Epidermal melanocyte (primary cell): Measurements from ENCODE around the gene MMRN1.

Experiments
- DNase-seq: peaks from one replicate; pipeline ENCODE4 v3.0.0; 2011; ENCODE audit warnings: low spot score; ENCODE audit not compliant: insufficient read length

The MMRN1 gene

GRCh38 chr4:89913623-89914022, 19.0 kb downstream of the MMRN1 start:
- no peak for DNase-seq

DNA sequence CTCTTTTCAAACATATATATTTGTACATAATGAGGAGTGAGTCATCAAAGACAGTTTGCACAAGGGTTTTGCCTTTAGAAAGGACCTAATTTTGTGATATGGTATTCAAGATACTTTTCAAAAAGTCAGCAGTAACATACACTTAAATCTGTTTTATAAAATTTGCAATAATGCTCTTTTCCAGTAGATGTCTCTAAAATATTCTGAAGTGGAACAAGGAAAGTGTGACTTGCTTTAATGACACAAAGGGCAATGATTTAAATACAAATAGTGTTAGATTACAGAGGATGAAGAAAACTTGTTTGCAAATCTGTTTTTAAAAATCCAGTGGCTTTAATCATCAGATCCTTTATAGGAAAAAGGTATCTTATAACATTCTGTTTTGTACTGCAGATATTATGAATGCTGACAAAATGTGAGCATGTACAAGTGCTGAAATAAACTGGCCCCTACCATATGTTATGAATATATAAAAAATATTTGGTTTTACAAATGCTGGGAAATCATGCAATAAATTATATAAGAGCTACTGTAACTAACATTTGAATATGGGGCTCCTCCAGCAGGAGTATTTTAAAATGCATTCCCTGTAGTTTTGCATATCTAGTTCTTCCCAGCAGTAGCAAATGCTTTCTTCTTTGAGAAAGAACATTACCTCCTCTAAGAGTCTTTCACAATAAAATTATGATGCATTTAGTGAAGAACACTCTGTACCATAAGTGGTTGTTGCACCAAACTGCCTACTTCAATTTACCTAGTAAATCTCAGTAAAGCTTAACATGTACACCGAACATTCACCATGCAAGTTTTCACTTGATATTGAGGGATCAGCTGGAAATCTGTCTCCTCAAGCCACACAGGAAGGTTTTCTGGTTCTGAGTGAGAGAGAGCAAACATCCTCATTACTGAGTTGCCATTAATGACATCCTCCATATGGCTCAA, 20.2 kb downstream of the MMRN1 start:
- no peak for DNase-seq

DNA sequence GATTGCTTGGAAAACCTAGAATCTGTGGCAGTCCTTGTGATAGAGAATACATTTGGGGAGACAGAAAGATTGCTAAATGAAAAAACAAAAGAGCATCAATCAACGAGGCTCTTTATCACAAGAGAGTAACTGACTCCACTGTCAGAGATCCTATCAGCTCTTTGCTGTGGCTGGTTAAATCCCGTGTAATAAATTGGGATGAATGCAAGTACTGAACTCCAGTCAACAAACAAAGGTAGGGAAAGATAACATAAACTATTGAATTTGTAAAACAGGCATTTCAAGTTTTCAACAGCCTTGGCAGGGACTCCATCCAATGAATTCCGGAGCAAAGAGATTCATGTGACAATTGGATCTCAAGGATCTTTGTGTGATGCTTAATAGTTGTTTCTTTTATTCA, 21.3 kb downstream of the MMRN1 start:
- no peak for DNase-seq

GRCh38 chr4:89922848-89923416, 28.3 kb downstream of the MMRN1 start:
- no peak for DNase-seq

DNA sequence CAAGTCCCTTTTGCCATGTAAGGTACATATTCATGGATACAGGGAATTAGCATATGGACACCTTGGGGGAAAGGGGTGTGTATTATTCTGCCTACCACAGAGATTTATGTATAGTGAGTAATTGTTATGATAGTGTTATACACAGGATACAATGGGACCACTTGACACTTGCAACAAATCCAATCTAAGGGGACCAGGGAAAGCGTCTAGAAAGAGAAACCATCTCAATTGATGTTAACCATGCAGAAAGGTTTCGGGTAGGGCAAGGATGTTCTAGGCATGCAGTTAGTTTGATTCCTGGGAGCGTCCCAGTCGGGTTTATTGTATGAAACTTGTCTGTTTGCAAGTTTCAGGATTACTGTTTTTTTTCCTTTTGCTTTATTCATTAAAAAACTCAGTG, 34.2 kb downstream of the MMRN1 start:
- DNase-seq = no peak

GRCh38 chr4:89929425-89930159, 34.9 kb downstream of the MMRN1 start:
- DNase-seq = no peak

DNA sequence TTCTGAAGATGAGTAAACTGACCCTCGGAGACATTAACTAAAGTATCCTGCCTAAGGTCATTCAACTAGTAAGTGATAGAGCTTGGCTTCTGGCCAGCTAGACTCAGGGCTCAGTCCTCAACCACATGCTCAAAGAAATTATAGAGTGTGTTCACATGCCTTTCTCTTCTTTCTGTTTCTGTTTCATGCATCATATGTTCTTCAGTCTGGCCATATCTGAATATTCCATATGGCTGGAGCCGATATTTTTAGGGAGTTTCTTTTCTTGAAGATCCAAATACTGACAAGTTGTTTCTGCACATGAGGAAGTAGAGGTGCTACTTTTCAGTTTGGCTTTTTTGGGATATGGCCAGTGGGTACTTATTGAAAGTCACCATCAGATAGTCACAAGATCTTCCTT, 44.9 kb downstream of the MMRN1 start:
- DNase-seq = no peak

GRCh38 chr4:89939994-89940393, 45.3 kb downstream of the MMRN1 start:
- DNase-seq = no peak

DNA sequence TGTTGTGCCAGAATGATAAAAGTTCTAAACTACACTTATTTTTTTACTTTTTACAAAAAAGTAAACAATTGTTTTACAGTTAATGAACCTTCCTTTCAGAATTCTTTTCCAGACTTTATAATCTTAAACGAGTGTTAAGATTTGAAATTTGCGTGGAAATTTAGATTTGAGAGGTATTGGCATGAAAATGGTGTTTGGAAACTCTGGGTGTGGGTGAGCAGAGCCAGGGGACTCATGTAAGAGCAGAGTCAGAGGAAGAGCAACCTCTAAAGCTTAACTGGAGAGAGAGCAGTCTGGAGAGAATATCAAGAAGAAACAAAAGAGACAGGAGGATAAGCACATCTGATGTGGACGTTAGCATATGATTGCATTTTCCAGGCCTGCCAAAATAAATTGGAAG, 48.2 kb downstream of the MMRN1 start:
- no peak for DNase-seq

DNA sequence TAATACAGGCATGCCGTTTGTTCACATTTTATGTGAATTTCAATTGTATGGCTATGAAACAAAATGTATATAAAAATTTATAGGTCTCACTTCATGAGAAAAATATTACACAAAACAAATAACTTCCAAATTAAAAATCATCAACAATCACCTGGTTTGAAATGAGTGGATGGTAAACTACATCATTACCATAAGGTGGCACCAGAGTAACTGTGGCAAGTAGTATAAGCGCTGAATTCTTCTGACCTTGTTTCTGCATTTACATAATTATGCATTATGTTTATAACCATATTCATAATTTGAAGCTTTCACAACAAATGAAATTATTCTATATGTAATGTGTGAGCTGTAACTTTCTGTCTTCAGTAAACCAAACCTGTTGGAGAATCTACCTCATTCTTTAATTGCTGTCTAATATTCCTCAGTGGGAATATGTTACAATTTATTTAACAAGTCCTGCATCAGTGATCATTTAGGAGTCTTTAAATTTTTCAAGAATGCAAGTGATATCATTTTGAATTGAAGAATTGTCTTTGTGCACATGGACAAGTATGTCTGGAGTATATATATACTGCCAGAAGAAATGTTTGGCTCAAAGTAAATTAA, 55.2 kb downstream of the MMRN1 start:
- DNase-seq = no peak

DNA sequence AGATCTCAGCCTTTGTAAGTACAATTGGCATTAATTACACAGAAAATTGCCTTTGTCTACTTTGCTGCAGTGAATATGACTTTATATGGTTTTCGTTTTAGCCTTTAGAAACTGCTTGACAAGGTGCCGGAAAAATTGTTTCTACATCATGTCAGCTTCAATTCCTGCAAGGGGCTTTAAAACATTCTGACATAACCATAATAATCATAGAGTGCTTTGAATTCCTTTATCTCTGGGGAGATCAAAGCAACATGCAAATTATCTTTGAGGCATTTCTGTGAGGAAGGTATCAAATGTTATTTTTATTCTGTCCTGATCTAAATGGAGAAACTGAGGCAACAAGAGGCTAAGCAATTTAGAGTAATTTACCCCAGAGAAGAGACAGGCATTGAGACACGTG, 57.8 kb downstream of the MMRN1 start:
- DNase-seq = no peak

- no peak for DNase-seq
These were observed 60.4 kb downstream of the MMRN1 start for GRCh38 chr4:89954906-89955695.

GRCh38 chr4:89957046-89957926, 62.6 kb downstream of the MMRN1 start:
- DNase-seq = no peak

GRCh38 chr4:89981789-89982334, 87.2 kb downstream of the MMRN1 start:
- DNase-seq = no peak

DNA sequence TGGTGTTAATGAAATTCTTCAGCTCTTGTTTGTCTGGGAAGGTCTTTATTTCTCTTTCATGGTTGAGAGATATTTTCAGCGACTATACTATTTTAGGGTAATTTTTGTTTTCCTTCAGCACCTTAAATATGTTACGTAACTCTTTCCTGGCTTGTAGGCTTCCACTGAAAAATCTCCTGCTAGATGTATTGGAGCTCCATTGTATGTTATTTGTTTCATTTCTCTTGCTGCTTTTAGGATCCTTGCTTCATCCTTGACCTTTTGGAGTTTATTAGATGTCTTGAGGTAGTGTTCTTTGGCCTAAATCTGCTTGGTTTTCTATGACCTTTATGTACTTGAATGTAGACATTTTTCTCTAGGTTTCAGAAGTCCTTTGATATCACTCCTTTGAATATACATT, 93.6 kb downstream of the MMRN1 start:
- DNase-seq = no peak

GRCh38 chr4:89992744-89993143, 98.1 kb downstream of the MMRN1 start:
- DNase-seq = no peak

DNA sequence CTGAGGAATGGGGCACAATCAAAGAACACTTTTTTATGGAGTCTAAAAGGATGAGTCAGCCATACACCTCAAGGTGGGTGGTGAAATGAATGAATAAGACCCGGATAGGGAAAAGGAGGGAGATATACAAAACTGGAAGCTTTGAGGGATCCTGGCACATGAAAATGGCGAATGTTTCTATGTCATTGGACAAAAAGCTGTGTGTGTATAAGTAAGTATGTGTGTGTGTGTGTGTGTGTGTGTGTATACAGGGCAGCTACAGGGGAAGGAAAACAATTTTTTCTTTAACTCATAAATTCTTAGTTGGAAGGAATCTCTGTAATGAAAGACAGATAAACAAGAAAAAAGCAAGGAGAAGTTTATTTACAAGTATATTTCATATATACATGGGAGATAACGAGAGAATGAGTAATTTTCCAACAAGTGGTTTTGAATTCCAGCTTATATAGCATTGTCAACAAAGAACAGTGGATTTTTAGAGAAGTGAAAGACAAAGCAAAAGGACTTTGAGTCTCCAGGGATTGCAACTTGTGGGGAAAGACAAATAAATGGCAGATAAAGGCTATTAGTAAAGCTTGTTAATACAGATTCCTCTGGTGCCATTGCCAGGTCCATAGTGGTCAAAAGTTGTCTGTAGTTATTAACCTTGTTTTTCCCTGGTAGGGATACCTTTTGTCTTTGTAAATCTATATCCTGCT, 99.7 kb downstream of the MMRN1 start:
- no peak for DNase-seq

- no peak for DNase-seq
These were observed 100.4 kb downstream of the MMRN1 start for GRCh38 chr4:89995006-89995405.

DNA sequence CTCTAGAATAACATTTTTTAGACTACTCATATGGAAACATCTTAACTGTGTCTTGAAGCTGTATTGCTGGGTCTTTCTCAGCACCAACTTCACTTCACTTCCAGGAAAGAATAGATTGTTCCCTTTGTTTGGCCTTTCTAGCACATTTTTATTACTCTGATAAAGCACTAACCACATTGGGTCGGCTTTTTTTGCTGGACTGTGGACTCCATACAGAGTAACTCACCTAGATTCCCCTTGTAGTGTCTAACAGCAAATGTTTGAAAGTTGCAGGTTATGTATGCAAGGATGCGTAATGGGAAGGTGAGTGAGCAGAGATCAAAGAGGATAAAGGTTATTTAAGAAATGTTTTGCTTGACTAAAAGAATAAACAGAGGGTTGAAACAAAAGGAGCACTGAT, 101.2 kb downstream of the MMRN1 start:
- no peak for DNase-seq
